ENCODE measurements around the gene IRF9.

IRF9 gene

DNA sequence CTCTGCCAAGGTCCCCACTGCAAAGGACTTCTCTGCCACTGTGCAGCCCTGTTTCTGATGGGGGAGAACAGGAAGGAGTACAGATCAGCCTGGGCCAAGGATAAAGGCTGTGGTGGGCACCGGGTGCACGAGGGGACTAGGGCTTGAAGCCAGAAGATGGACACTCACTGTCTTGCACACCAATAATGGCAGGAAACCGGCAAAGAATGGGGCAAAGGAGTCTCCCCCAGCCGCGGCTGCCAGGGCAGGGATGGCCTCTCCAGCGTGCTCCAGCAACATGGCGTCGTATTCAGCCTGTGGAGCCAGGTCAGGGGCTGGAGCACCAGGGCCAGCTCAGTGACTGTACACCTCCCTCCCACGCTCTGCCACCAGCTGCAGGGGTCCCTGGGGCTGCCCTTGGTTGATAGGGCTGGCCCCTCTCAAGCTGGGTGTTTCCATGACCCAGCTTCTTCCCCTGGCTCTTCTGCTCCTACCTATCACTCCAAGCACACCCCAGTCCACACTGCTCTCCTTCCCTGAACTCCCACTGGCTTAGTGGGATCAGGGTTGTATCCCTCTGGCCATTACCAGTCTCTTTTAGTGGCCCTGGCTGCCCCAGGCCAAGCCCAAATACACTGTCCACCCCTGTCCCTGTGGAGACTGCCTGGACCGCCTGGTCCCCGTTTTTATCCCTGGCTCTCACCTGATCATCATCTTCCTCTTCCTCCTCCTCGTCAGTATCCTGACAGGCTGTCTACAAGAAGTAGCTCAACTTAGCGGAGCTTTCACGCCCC, 21.2 kb downstream of the IRF9 start:
- no peak for TF ChIP-seq EZH2 (IDR thresholded peaks at IDR 0.05; ENCODE audit: borderline replicate concordance, low read depth, low read length, severe bottlenecking)
- TF ChIP-seq, protein P1, sequence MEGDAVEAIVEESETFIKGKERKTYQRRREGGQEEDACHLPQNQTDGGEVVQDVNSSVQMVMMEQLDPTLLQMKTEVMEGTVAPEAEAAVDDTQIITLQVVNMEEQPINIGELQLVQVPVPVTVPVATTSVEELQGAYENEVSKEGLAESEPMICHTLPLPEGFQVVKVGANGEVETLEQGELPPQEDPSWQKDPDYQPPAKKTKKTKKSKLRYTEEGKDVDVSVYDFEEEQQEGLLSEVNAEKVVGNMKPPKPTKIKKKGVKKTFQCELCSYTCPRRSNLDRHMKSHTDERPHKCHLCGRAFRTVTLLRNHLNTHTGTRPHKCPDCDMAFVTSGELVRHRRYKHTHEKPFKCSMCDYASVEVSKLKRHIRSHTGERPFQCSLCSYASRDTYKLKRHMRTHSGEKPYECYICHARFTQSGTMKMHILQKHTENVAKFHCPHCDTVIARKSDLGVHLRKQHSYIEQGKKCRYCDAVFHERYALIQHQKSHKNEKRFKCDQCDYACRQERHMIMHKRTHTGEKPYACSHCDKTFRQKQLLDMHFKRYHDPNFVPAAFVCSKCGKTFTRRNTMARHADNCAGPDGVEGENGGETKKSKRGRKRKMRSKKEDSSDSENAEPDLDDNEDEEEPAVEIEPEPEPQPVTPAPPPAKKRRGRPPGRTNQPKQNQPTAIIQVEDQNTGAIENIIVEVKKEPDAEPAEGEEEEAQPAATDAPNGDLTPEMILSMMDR (IDR thresholded peaks at IDR 0.05; ENCODE audit: borderline replicate concordance, extremely low read depth, low read length, poor library complexity, severe bottlenecking), result no peak
- Histone ChIP-seq H4K20me1 (ENCODE audit: insufficient read depth, low read length) (peaks cover 23% of the 10 kb centered on the region; the same call in 1 of the 2 replicates), H3K36me3 (ENCODE audit: insufficient read depth, low read length) (peaks cover 89% of the 10 kb centered on the region), H3K4me1 (ENCODE audit: insufficient read depth, low read length) (peaks cover 8% of the 10 kb centered on the region), H3K27me3 (ENCODE audit: insufficient read depth, low read length, poor library complexity) (no peaks in the 10 kb centered on the region), H3K9ac (ENCODE audit: low read depth, low read length) (no peak overlapping the region), H3K27ac (ENCODE audit: low read length) (no peak overlapping the region), H3K9me3 (ENCODE audit: insufficient read depth, low read length, severe bottlenecking) (no peaks in the 10 kb centered on the region), H3K4me3 (ENCODE audit: low read depth in 1 of 2, low read length in 2 of 2) (no peak overlapping the region), H3K79me2 (ENCODE audit: insufficient read depth, low read length) (peaks cover 9% of the 10 kb centered on the region; the same call in 1 of the 2 replicates), H3K4me2 (ENCODE audit: insufficient read depth, low read length) (no peak overlapping the region), H2AFZ (ENCODE audit: low read depth, low read length) (no peak overlapping the region)
- DNase-seq (no peak), ATAC-seq (ENCODE audit: insufficient read depth, low read depth) (0 out of 3 replicates have a peak, but pooled peaks have one; percentile 8)

DNA sequence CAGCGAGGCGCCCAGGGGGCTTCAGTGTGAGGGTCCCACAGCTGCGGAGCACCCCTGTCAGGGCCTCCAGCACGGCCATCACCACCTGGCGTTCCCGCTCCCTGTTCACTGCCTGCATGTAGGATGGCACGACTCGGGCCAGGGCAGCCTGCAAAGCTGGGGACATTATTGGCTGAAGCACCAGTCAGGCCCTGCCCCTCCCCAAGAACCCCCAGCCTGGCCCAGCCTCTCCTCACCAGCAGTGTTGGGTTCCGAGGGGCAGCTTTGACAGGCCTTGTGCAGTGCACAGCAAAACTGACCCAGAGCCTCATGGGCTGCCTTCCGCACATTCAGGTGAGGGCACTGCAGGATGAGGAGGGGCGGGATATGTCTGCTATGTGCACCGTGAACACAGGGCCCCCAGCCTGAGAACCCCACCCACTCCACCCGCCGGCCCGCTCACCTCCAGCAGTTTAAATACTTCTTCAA, 22.0 kb downstream of the IRF9 start:
- H3K4me3 ChIP-seq (ENCODE audit: low read depth in 1 of 2, low read length in 2 of 2), result no peak overlapping the region
- peaks cover 89% of the 10 kb centered on the region for H3K36me3 ChIP-seq (ENCODE audit: insufficient read depth, low read length)
- no peaks in the 10 kb centered on the region for H3K9me3 ChIP-seq (ENCODE audit: insufficient read depth, low read length, severe bottlenecking)
- ATAC-seq (ENCODE audit: insufficient read depth, low read depth) (no peak), DNase-seq (no peak)
- H3K27ac ChIP-seq (ENCODE audit: low read length), result no peak overlapping the region
- H2AFZ ChIP-seq (ENCODE audit: low read depth, low read length), result no peak overlapping the region
- H3K9ac ChIP-seq (ENCODE audit: low read depth, low read length), result no peak overlapping the region
- peaks cover 15% of the 10 kb centered on the region for H3K4me1 ChIP-seq (ENCODE audit: insufficient read depth, low read length)
- H3K27me3 ChIP-seq (ENCODE audit: insufficient read depth, low read length, poor library complexity), result no peaks in the 10 kb centered on the region
- TF ChIP-seq, protein P1 (IDR thresholded peaks at IDR 0.05; ENCODE audit: borderline replicate concordance, extremely low read depth, low read length, poor library complexity, severe bottlenecking), result no peak
- no peak for TF ChIP-seq EZH2 (IDR thresholded peaks at IDR 0.05; ENCODE audit: borderline replicate concordance, low read depth, low read length, severe bottlenecking)
- H3K4me2 ChIP-seq (ENCODE audit: insufficient read depth, low read length), result no peak overlapping the region
- peaks cover 16% of the 10 kb centered on the region; the same call in 1 of the 2 replicates for H3K79me2 ChIP-seq (ENCODE audit: insufficient read depth, low read length)
- H4K20me1 ChIP-seq (ENCODE audit: insufficient read depth, low read length), result peaks cover 23% of the 10 kb centered on the region; the same call in 1 of the 2 replicates

DNA sequence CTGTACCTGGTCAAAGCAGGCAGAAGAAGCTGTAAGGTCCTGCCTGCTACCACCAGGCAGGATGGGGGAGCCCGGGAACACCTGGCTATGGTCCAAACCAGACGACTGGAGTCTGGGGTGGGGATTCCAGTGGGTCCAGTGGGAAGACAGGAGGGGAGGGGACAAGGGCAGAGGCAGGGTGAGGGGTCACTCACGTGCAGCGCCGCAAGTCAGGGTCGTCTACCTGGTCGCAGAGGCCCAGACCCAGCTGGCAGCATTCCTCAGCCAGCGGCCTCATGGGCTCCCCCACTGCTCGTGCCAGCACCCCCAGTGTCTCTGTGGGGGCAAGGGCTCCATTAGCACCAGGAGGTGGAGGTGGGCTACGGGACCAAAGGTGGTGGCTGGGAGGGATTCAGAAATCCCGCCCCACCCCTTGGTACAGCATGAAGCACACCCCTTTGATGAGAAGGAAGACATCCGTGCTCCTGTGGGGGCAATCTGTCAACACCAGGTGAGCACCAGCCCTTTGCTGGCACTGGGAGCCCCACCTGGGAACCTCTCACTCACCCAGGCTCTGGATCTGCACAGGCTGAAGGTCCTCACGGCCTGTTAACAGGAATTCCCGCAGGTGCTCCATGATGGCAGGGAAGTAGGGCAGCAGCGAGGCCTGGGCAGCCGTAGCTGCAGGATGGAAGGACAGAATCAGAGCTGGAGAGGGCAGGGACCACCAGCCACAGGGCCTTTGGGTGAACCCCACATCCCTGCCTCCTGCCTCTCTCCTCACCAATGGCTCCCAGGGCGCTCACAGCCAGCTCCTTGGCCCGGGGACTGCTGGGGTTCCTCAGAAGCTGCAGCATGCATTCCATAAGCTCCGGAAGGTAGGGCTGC, 23.3 kb downstream of the IRF9 start:
- Histone ChIP-seq H3K27me3 (ENCODE audit: insufficient read depth, low read length, poor library complexity) (no peaks in the 10 kb centered on the region), H3K27ac (ENCODE audit: low read length) (no peak overlapping the region), H4K20me1 (ENCODE audit: insufficient read depth, low read length) (peaks cover 22% of the 10 kb centered on the region; the same call in 1 of the 2 replicates), H3K4me1 (ENCODE audit: insufficient read depth, low read length) (peaks cover 26% of the 10 kb centered on the region), H3K4me2 (ENCODE audit: insufficient read depth, low read length) (no peak overlapping the region), H3K9ac (ENCODE audit: low read depth, low read length) (no peak overlapping the region), H3K79me2 (ENCODE audit: insufficient read depth, low read length) (peaks cover 18% of the 10 kb centered on the region), H3K9me3 (ENCODE audit: insufficient read depth, low read length, severe bottlenecking) (no peaks in the 10 kb centered on the region), H3K4me3 (ENCODE audit: low read depth in 1 of 2, low read length in 2 of 2) (no peak overlapping the region), H2AFZ (ENCODE audit: low read depth, low read length) (no peak overlapping the region), H3K36me3 (ENCODE audit: insufficient read depth, low read length) (peaks cover 78% of the 10 kb centered on the region)
- DNase-seq (no peak), ATAC-seq (ENCODE audit: insufficient read depth, low read depth) (no peak)
- TF ChIP-seq EZH2 (IDR thresholded peaks at IDR 0.05; ENCODE audit: borderline replicate concordance, low read depth, low read length, severe bottlenecking), result no peak
- TF ChIP-seq, protein P1 (IDR thresholded peaks at IDR 0.05; ENCODE audit: borderline replicate concordance, extremely low read depth, low read length, poor library complexity, severe bottlenecking), result no peak
